VCaP (cell line): ENCODE data around the gene APC2.

ENCODE experiments used
- H3K27ac ChIP-seq: fragments of 450-650 bp; 2 replicates; pipeline ENCODE4 v1.5.1; 2017
- TF ChIP-seq, protein P1 (sequence below): fragments of 450-650 bp; conservative IDR thresholded peaks from 2 replicates; pipeline ENCODE4 v1.5.1; 2017; ENCODE audit warnings: mild to moderate bottlenecking, moderate library complexity

APC2 gene

GRCh38 chr19:1507192-1507660 is 57.3 kb downstream of the APC2 start:
- TF ChIP-seq, protein P1, sequence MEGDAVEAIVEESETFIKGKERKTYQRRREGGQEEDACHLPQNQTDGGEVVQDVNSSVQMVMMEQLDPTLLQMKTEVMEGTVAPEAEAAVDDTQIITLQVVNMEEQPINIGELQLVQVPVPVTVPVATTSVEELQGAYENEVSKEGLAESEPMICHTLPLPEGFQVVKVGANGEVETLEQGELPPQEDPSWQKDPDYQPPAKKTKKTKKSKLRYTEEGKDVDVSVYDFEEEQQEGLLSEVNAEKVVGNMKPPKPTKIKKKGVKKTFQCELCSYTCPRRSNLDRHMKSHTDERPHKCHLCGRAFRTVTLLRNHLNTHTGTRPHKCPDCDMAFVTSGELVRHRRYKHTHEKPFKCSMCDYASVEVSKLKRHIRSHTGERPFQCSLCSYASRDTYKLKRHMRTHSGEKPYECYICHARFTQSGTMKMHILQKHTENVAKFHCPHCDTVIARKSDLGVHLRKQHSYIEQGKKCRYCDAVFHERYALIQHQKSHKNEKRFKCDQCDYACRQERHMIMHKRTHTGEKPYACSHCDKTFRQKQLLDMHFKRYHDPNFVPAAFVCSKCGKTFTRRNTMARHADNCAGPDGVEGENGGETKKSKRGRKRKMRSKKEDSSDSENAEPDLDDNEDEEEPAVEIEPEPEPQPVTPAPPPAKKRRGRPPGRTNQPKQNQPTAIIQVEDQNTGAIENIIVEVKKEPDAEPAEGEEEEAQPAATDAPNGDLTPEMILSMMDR, result no peak
- H3K27ac ChIP-seq, result peak overlapping the region; percentile 75

DNA sequence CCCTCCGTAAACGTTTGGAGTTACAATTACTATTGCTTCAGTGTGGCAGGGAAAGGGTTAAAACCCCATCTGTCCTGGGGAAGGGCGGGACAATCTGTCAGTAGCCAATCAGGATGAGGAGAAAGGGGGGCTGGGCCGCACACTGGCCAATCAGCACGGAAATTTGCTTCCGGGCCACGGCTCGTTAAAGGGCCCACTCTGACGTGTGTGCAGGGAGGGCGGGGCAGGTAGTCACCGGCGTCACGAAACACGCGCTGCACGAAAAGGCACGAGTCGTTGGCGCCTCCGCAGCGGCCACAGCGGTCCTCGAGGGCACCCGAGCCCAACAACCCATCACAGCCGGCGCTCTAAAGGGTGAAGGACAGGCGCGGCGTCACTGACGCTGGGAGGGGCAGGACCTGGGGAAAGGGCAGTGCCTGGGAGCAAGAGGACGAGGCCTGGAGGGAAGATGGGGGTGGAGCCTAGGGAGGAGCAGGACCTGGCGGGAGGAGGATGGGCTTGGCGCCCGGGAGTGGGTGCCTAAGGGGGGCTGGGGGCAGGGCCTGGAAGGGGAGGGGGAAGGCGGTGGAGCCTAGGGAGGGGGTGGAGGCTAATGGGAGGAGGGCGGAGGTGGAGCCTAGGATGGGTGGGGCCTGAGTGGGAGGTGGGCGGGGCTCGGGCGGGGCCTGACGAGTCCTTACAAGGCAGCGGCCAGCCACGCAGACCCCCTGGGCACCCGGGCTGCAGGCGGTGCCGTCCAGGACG is 58.0 kb downstream of the APC2 start:
- peak overlapping the region; percentile 75 for H3K27ac ChIP-seq
- TF ChIP-seq, protein P1, result no peak

DNA sequence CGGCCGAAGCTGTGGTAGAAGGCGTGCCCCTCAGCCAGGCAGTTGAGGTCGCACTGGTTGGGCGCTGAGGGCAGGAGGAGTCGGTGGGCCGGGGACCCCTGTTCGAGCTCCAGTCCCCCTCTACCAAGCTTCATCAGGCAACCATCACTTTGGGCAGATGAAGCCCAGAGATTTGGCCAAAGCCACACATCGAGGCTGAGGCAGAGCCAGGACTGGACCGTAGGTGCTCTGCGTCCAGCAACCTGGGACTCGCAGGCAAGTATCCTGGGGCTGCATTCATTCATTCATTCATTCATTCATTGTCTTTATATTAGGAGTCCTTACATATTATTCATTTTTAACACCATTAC is 58.6 kb downstream of the APC2 start:
- TF ChIP-seq, protein P1, result no peak
- peak overlapping the region; percentile 75 for H3K27ac ChIP-seq

- TF ChIP-seq, protein P1, result no peak
These were observed 59.9 kb downstream of the APC2 start for GRCh38 chr19:1509602-1510441.

GRCh38 chr19:1510442-1510806 is 60.5 kb downstream of the APC2 start:
- no peak overlapping the region for H3K27ac ChIP-seq

More at GRCh38 chr19:1509602-1510441, 59.9 kb downstream of the APC2 start:
- no peak overlapping the region for H3K27ac ChIP-seq

DNA sequence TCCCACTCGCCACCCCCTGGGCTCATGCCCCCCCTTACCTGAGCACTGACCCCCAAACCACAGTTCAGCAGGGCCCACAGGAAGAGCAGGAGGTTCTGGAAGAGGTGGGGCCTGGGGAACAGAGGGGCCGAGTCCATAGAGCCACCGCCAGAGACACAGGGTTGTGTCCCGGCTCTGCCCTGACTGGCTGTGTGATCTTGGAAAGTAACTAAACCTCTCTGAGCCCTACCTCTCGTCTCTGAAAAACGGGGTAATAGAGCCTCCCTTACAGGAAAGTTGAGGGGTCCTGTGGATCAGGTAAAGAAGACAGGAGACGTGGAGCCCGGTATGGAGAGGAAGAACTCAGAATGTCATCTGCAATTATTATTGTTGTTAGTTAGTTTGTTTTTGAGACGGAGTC is 60.9 kb downstream of the APC2 start:
- TF ChIP-seq, protein P1, result no peak
- no peak overlapping the region for H3K27ac ChIP-seq

More at GRCh38 chr19:1510442-1510806, 60.5 kb downstream of the APC2 start:
- TF ChIP-seq, protein P1, result no peak
